Adrenal gland (tissue), 12 donors: ENCODE measurements around the gene HOXA6. TPM values are rescaled to one million over a fixed set of nuclear protein-coding genes. Genes with fewer than 3 reads are reported as not detected.

Experiments
- DNase-seq, 7 donors: peaks; one replicate each; pipeline ENCODE4 v3.0.0-alpha.2; 2019 to 2020
- H3K27ac ChIP-seq, 5 donors: fragments of 200-600 bp; sonication (generic) in 4 of 5; 1 replicate in 3 of 5; 2 replicates in 2 of 5; pipeline versions ENCODE4 v1.5.1 to v1.8.0; 2016 to 2020; ENCODE audit warnings: mild to moderate bottlenecking in 1 of 5
- H3K27me3 ChIP-seq: fragments of 200-600 bp; 2 replicates; pipeline ENCODE4 v1.8.0; 2021
- H3K36me3 ChIP-seq, 2 donors: fragments of 200-600 bp; replicated peaks in 1 of 2; 1 replicate in 1 of 2; 2 replicates in 1 of 2; pipeline versions ENCODE4 v1.5.1 to v1.8.0; 2018 to 2022
- H3K4me1 ChIP-seq, 2 donors: fragments of 200-600 bp; replicated peaks in 1 of 2; 1 replicate in 1 of 2; 2 replicates in 1 of 2; pipeline versions ENCODE4 v1.5.1 to v1.8.0; 2018 to 2021
- H3K4me3 ChIP-seq, 4 donors: fragments of 200-600 bp; sonication (generic) in 3 of 4; one replicate each; pipeline ENCODE4 v1.5.1; 2016 to 2018
- H3K9me3 ChIP-seq, 3 donors: fragments of 200-600 bp; sonication (generic) in 1 of 3; replicated peaks in 1 of 3; 1 replicate in 2 of 3; 2 replicates in 1 of 3; pipeline versions ENCODE4 v1.5.1 to v1.8.0; 2016 to 2021
- POLR2A ChIP-seq, 2 donors: fragments of 450-650 bp; IDR thresholded peaks; one replicate each; pipeline ENCODE4 v1.6.1; 2017; ENCODE audit warnings: antibody characterized with exemption in 2 of 2, mild to moderate bottlenecking in 2 of 2, moderate library complexity in 1 of 2
- WGBS, 4 donors: extraction: QIAGEN DNeasy Blood & Tissue Kit in 2 of 4; methylation state at CpG; one replicate each; pipeline versions ENCODE4 v1.1.5 to v1.1.7; 2013 to 2017; 5-methylcytosine and 5-hydroxymethylcytosine counted together
- intact Hi-C, 2 donors: fragments of 100-400 bp; cut with DNase I; formaldehyde crosslinking; loops; one replicate each; pipeline versions ENCODE4 v1.14.1 to v1.15.0; 2022 to 2023
- polyA plus RNA-seq, 3 donors: library from polyadenylated mRNA; stranded (reverse); fragments of 200-250 nt in 2 of 3; fragments of 350-450 nt in 1 of 3; fragmentation: Illumina TruSeq in 1 of 3; extraction: RNeasy Lipid Tissue Mini Kit (QIAGEN cat#74804) in 1 of 3; gene quantifications; one replicate each; pipeline ENCODE4 v1.2.3, GENCODE V29; 2013 to 2014
- total RNA-seq, 9 donors: library from RNA; depleted of rRNA in 4 of 9; stranded (reverse); fragments of >200 nt in 4 of 9; fragments of 120-200 nt in 1 of 9; fragmentation: NEBNext Ultra II Directional in 1 of 9; extraction: Animal tissue kit (Norgen Biotek cat#: 25700) in 1 of 9; gene quantifications; one replicate each; pipeline versions ENCODE4 v1.1.0 to v1.2.4, GENCODE V29; 2013 to 2023
- TF ChIP-seq, protein P1 (sequence below), 6 experiments: fragments of 450-650 bp in 4 of 6; fragments of 200-600 bp in 2 of 6; sonication (generic) in 1 of 6; IDR thresholded peaks; 1 replicate in 5 of 6; 2 replicates in 1 of 6; pipeline versions ENCODE4 v1.5.1 to v1.8.0; 2016 to 2021; ENCODE audit warnings: antibody characterized with exemption in 6 of 6, mild to moderate bottlenecking in 2 of 6, moderate library complexity in 1 of 6
- donor health status: healthy with polysubstance abuse.
- donor health status: Bipolar disorder and iron deficiency.
- donor health status: DM: yes; HTN: yes; CAD: no.
- donor health status: DM: no; HTN: no; CAD: no.
- donor health status: DM: no; HTN: no; CAD: no.
- donor health status: DM: yes; HTN: yes; CAD: no.

The HOXA6 gene
- total and polyA plus RNA-seq, 12 donors = 1.3 to 27.2 (median 14.8) TPM

DNA sequence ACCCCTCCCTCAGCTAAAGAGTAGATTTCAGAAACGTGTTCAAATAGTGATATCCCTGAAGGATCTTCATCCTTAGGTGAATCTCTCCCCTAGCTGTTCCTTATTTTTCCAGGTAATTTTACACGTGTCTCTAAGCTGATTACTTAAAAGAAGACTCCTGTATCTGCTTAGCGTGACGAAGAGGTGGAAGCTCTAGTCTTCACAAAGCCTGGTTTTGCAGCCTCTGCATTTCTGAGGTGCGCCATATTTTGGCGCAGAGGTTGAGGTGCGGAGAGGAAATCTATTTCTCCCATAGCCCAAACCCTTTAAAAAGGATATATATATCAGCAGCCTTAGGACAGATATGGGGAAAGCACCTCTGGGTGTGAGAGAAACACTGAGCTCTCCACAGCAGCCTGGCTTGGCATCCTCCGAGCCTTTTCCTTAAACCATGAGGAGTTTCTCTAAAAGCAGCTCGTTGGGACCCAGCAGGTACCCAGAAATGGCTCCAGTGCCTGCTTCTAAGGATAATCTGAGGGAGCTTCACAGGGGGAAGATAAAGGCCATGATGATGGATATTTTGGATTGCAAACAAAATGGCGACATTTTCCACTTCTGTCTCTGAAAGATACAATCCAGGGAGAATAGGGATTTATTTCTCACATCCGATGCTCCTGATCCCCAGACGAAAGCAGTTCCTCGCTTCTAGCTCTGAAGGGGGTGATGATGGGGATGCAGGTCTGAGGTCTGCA lies 42.1 kb downstream of the HOXA6 start:
- H3K9me3 ChIP-seq = no peaks in the 10 kb centered on the region
- DNase-seq = no peak
- H3K36me3 ChIP-seq = no peaks in the 10 kb centered on the region
- H3K4me3 ChIP-seq = no peak overlapping the region
- no peaks in the 10 kb centered on the region for H3K27me3 ChIP-seq
- H3K4me1 ChIP-seq = peaks cover 0 to 18% of the 10 kb centered on the region in 2 donors
- H3K27ac ChIP-seq = peak overlapping the region in 4 of 5 donors; percentile 7 to 92 (median 60)
- WGBS, 4 donors = 79 to 86% (median 85%) methylated on average over 12 to 13 of the region's 13 CpGs
- intact Hi-C loops = loop anchor here in 1 of 2 donors (10.0 kb wide), 1 partner anchor 241 kb away; the partner anchor contains the start of gene SKAP2
- TF ChIP-seq, protein P1, sequence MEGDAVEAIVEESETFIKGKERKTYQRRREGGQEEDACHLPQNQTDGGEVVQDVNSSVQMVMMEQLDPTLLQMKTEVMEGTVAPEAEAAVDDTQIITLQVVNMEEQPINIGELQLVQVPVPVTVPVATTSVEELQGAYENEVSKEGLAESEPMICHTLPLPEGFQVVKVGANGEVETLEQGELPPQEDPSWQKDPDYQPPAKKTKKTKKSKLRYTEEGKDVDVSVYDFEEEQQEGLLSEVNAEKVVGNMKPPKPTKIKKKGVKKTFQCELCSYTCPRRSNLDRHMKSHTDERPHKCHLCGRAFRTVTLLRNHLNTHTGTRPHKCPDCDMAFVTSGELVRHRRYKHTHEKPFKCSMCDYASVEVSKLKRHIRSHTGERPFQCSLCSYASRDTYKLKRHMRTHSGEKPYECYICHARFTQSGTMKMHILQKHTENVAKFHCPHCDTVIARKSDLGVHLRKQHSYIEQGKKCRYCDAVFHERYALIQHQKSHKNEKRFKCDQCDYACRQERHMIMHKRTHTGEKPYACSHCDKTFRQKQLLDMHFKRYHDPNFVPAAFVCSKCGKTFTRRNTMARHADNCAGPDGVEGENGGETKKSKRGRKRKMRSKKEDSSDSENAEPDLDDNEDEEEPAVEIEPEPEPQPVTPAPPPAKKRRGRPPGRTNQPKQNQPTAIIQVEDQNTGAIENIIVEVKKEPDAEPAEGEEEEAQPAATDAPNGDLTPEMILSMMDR (IDR thresholded peaks at IDR 0.05) = no peak
- TF ChIP-seq POLR2A (IDR thresholded peaks at IDR 0.05) = no peak

DNA sequence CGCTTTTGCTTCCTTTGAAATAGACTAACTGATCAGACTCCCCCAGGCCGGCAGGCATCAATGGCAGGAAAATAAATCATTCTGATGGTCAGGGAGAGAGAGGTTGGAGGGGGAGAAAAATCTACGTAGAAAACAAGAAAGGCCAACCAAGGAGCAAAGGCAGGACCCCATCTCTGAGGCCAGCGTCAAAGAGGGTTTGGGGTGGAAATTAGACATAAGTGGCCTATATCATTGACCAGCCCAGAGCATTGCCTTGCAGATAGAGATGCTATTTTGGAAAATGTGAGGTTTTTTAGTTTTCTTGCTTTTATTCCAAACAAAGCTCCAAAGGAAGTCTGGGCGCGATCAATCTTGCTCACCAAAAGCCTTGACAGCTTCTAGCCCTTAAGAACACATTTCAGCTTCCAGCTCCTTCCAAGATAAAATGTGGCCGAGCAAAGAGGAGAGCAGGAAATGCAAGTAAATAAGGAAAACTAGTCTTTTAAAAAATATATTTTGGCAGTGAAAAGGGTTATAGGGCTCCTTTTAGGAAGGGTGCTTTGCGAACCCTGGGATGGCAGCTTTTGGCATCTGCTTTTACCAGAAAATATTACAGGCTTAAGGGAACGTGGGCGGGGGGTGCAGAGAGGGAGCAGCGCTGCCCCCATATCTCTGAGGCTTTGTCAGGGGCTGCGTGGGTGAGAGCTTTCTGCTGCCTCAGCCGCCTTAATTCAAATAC lies 43.1 kb downstream of the HOXA6 start:
- TF ChIP-seq POLR2A (IDR thresholded peaks at IDR 0.05) = no peak
- TF ChIP-seq, protein P1 (IDR thresholded peaks at IDR 0.05) = no peak
- intact Hi-C loops = loop anchor here in 1 of 2 donors (10.0 kb wide), 1 partner anchor 240 kb away; the partner anchor contains the start of gene SKAP2
- H3K4me1 ChIP-seq = peaks cover 0 to 19% of the 10 kb centered on the region in 2 donors
- no peaks in the 10 kb centered on the region for H3K27me3 ChIP-seq
- peak in 2 of 7 donors; percentile 39 to 59 for DNase-seq
- H3K36me3 ChIP-seq = no peaks in the 10 kb centered on the region
- H3K9me3 ChIP-seq = no peaks in the 10 kb centered on the region
- H3K27ac ChIP-seq = peak overlapping the region in 4 of 5 donors; percentile 7 to 90 (median 52)
- peak overlapping the region in 1 of 4 donors; percentile 64 for H3K4me3 ChIP-seq
- 66 to 73% (median 71%) methylated on average over 13 of the region's 13 CpGs for WGBS, 4 donors

DNA sequence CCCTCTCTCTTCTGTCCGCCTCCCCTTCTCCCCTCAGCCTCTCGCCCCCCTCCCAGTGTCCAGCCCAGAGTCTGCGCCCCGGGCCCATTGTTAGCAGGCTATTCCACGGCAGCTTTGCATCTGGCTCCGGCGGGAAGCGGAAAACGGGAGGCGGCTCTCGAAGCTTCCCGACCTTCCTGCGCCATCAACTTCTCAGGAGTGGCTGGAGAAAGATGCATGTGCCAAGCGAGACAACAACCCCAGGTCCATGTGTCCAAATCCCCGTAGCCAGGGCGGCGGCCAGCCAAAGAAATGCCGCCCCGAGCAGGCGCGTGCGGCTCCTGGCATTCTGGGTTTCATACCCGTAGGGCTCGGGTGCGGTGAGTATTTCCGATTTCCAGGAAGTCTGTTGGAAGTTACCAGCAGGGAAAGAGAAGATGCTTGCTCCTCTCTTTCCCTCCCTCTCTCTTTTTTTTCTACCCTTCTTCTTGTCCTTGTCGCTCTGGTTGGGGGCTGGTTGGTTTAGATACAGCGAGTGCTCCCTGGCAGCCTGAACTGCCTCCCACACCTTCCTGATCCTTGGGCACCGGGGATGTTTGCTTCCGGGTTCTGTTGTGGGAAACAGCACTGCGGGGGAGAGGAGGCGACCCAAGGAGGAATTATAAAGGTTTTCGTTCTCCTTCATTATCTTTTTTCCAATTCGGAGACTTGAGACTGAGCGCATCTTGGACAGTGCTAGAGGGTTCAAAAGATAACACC lies 43.9 kb downstream of the HOXA6 start:
- Histone ChIP-seq H3K4me3 (peak overlapping the region in 1 of 4 donors; percentile 64), H3K27me3 (no peaks in the 10 kb centered on the region), H3K4me1 (peaks cover 0 to 24% of the 10 kb centered on the region in 2 donors), H3K9me3 (no peaks in the 10 kb centered on the region), H3K27ac (peak overlapping the region in 2 of 5 donors; percentile 76 to 90), H3K36me3 (no peaks in the 10 kb centered on the region)
- TF ChIP-seq POLR2A (IDR thresholded peaks at IDR 0.05) = no peak
- TF ChIP-seq, protein P1 (IDR thresholded peaks at IDR 0.05) = no peak
- peak in 2 of 7 donors; percentile 27 to 52 for DNase-seq
- WGBS, 4 donors = 41 to 51% (median 48%) methylated on average over 29 to 35 of the region's 35 CpGs
- intact Hi-C loops = loop anchor here in 1 of 2 donors (10.0 kb wide), 1 partner anchor 239 kb away; the partner anchor contains the start of gene SKAP2
